Right kidney (tissue), 1 donor: ENCODE measurements around the gene SLC1A5.

Experiments used
- DNase-seq: peaks from one replicate; pipeline ENCODE4 v3.0.0-alpha.2; 2016

Gene SLC1A5

DNA sequence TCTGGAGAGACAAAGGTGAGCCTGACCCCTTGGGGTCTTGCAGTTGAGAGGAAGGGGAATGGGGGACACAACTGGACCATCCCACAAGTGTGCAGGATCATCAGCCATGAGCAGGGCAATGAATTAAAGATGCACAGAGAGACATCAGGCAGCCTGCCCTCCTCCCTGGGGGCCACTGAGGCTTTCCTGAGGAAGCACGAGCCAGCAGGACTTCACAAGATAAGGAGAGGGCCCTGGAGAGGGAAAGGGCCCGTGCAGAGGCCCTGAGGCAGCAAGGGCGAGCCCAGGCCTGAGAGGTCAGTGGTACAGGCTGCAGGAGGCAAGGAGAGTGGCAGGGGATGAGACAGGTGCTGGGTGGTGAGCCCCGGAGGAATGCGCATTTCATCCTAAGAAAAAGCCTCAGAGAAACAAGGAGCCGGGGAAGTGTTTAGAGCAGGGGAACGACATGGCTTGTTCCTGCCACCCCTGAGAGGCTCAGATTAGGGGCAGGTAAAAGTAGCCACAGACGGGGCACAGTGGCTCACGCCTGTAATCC lies 62.5 kb downstream of the SLC1A5 start:
- no peak for DNase-seq

DNA sequence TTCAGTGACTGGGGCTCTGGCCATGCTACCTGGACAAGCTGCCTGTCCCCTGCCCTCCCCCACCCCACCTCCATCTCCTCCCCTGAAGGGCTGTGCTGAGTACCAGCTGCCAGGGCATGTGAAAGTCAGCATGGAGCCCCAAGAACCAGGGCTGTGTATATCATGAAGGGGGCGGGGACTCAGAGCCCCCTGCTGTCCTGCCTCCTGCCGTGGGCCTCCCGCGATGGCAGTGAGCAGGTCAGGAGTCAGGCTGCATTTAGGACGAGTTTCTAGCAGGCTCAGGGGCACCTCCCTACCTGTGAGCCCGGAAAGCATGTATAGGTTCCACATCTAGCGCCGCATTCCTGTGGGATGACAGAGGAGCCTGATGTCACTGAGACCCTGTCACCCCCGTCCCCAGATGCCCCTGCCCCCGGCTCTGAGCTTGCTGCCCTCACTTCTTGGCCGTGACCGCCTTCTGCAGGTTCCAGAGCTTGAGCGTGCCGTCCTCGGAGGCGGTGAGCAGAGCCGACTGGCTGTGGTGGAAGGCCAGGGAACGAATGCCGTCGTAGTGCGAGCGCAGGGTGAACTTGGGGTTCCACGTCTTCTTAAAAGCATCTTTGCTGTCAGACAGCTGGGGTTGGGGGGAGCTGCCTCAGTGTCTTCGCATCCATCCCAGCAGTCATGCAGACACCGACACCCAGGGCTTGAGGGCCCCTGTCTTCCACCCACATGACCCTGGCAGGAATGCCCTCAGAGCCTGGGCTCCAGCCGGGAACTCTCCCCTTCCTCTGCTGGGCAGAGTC lies 63.2 kb downstream of the SLC1A5 start:
- DNase-seq, result no peak
